ENCODE measurements around the gene LPP.
A peak's percentile ranks its signal among the peaks of the same experiment; 100 is the strongest.

Gene LPP

DNA sequence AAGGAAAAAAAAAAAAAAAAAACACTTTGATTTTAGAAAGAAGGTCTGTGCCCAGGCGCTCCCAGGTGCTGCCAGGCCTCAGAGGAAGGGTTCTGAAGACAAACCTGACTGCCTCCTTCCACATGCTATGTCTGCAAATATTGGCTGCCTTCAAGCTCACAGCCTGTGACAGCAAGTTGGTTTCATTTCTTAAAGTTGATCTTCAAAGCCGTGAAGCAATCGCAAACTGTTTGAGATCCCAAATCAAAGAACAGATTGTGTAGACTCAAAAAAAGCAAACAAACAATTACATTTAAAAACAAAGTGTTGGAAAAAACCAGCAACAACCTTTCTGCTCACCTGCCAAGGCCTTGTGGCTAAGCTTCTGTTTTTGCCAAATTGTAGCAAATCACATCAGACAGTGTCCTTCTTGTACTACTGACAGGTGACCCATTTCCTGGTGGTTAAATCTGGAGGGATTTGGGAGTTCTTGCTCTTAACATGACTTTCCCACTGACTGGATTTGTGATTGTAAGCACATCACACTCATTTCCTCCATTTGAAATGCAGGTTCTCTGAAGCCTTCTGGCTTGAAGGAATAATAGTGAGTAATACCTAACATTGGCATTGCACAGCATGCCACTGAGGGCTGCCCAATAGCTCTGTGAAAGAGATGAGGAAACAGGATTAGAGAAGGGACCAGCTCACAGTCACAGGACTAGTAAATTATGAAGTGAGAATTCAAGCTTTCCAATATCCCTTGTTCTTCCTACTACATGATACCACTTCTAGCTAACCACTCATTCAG is 502.4 kb downstream of the LPP start:
- no peaks in the 10 kb centered on the region for H3K79me2 ChIP-seq (ENCODE audit: insufficient read depth, low read length)
- TF ChIP-seq, protein P1, sequence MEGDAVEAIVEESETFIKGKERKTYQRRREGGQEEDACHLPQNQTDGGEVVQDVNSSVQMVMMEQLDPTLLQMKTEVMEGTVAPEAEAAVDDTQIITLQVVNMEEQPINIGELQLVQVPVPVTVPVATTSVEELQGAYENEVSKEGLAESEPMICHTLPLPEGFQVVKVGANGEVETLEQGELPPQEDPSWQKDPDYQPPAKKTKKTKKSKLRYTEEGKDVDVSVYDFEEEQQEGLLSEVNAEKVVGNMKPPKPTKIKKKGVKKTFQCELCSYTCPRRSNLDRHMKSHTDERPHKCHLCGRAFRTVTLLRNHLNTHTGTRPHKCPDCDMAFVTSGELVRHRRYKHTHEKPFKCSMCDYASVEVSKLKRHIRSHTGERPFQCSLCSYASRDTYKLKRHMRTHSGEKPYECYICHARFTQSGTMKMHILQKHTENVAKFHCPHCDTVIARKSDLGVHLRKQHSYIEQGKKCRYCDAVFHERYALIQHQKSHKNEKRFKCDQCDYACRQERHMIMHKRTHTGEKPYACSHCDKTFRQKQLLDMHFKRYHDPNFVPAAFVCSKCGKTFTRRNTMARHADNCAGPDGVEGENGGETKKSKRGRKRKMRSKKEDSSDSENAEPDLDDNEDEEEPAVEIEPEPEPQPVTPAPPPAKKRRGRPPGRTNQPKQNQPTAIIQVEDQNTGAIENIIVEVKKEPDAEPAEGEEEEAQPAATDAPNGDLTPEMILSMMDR (IDR thresholded peaks at IDR 0.05; ENCODE audit: borderline replicate concordance, extremely low read depth, low read length, poor library complexity, severe bottlenecking), result no peak
- TF ChIP-seq EZH2 (IDR thresholded peaks at IDR 0.05; ENCODE audit: borderline replicate concordance, low read depth, low read length, severe bottlenecking), result no peak
- no peak overlapping the region for H3K9ac ChIP-seq (ENCODE audit: low read depth, low read length)
- no peaks in the 10 kb centered on the region for H3K4me1 ChIP-seq (ENCODE audit: insufficient read depth, low read length)
- no peaks in the 10 kb centered on the region for H3K36me3 ChIP-seq (ENCODE audit: insufficient read depth, low read length)
- no peaks in the 10 kb centered on the region for H3K27me3 ChIP-seq (ENCODE audit: insufficient read depth, low read length, poor library complexity)
- no peak overlapping the region for H3K4me3 ChIP-seq (ENCODE audit: low read depth in 1 of 2, low read length in 2 of 2)
- peak; percentile 48; the same call in 1 of the 3 replicates for ATAC-seq (ENCODE audit: insufficient read depth, low read depth)
- no peak overlapping the region for H2AFZ ChIP-seq (ENCODE audit: low read depth, low read length)
- DNase-seq, result no peak
- H3K4me2 ChIP-seq (ENCODE audit: insufficient read depth, low read length), result no peak overlapping the region
- H4K20me1 ChIP-seq (ENCODE audit: insufficient read depth, low read length), result no peaks in the 10 kb centered on the region
- H3K9me3 ChIP-seq (ENCODE audit: insufficient read depth, low read length, severe bottlenecking), result no peaks in the 10 kb centered on the region
- no peak overlapping the region for H3K27ac ChIP-seq (ENCODE audit: low read length)

DNA sequence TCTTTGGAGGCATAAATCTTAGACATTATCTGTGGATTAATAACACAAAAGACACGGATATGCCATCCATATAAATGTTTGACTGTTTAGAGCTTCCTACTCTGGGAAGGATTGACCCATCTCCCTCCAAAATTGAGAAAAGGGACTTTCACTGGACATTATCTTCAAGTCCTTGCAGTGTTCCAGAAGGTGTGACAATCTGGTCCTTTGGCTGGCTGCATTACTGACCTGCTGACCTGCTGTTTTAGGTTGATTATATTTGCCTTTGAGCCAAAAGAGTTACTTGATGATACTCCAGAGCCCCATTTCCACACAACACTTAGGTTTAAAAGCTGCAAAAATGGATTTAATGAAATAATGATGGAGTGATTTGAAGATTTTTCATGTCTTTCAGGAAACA is 504.6 kb downstream of the LPP start:
- ATAC-seq (ENCODE audit: insufficient read depth, low read depth) (no peak), DNase-seq (no peak)
- Histone ChIP-seq H3K4me2 (ENCODE audit: insufficient read depth, low read length) (no peak overlapping the region), H3K27me3 (ENCODE audit: insufficient read depth, low read length, poor library complexity) (no peaks in the 10 kb centered on the region), H3K4me3 (ENCODE audit: low read depth in 1 of 2, low read length in 2 of 2) (no peak overlapping the region), H3K4me1 (ENCODE audit: insufficient read depth, low read length) (no peaks in the 10 kb centered on the region), H3K79me2 (ENCODE audit: insufficient read depth, low read length) (no peaks in the 10 kb centered on the region), H3K9me3 (ENCODE audit: insufficient read depth, low read length, severe bottlenecking) (no peaks in the 10 kb centered on the region), H3K9ac (ENCODE audit: low read depth, low read length) (no peak overlapping the region), H3K27ac (ENCODE audit: low read length) (no peak overlapping the region), H4K20me1 (ENCODE audit: insufficient read depth, low read length) (no peaks in the 10 kb centered on the region), H2AFZ (ENCODE audit: low read depth, low read length) (no peak overlapping the region), H3K36me3 (ENCODE audit: insufficient read depth, low read length) (no peaks in the 10 kb centered on the region)
- no peak for TF ChIP-seq EZH2 (IDR thresholded peaks at IDR 0.05; ENCODE audit: borderline replicate concordance, low read depth, low read length, severe bottlenecking)
- TF ChIP-seq, protein P1 (IDR thresholded peaks at IDR 0.05; ENCODE audit: borderline replicate concordance, extremely low read depth, low read length, poor library complexity, severe bottlenecking), result no peak

DNA sequence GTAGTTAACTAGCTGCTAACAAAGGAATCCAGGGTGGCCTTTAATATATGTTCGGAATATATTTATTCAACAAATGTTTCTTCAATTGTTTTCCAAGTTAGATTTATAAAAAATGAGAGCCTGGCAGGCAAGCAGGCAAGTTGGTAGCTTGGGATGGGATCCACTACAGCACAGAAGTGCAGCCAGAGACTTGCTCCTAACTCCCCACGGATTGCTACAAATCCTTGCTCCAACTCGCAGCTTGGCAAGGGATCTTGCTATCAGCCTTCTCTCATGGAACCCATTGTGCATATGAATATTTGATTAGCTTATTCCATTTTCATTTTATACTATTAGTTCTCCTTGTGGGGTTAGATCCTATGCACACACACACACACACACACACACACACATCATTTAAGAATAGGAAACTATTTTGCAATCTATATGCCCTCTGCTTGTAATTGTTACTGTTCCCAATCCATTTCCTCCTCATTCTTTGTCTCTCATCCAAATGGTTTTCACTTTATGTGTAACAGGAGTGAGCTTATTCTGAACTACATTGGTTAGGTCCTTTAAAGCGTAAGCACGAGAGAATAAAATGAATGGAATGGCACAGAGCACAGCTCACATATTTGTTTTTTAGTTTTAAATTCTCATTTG is 505.6 kb downstream of the LPP start:
- no peak for DNase-seq
- Histone ChIP-seq H3K9ac (ENCODE audit: low read depth, low read length) (no peak overlapping the region), H3K4me3 (ENCODE audit: low read depth in 1 of 2, low read length in 2 of 2) (no peak overlapping the region), H3K79me2 (ENCODE audit: insufficient read depth, low read length) (no peaks in the 10 kb centered on the region), H3K27ac (ENCODE audit: low read length) (no peak overlapping the region), H3K4me1 (ENCODE audit: insufficient read depth, low read length) (no peaks in the 10 kb centered on the region), H3K36me3 (ENCODE audit: insufficient read depth, low read length) (no peaks in the 10 kb centered on the region), H3K9me3 (ENCODE audit: insufficient read depth, low read length, severe bottlenecking) (no peaks in the 10 kb centered on the region), H3K27me3 (ENCODE audit: insufficient read depth, low read length, poor library complexity) (no peaks in the 10 kb centered on the region), H3K4me2 (ENCODE audit: insufficient read depth, low read length) (no peak overlapping the region), H2AFZ (ENCODE audit: low read depth, low read length) (no peak overlapping the region), H4K20me1 (ENCODE audit: insufficient read depth, low read length) (no peaks in the 10 kb centered on the region)
- ATAC-seq (ENCODE audit: insufficient read depth, low read depth), result no peak
- TF ChIP-seq, protein P1 (IDR thresholded peaks at IDR 0.05; ENCODE audit: borderline replicate concordance, extremely low read depth, low read length, poor library complexity, severe bottlenecking), result no peak
- no peak for TF ChIP-seq EZH2 (IDR thresholded peaks at IDR 0.05; ENCODE audit: borderline replicate concordance, low read depth, low read length, severe bottlenecking)

Data from DND-41 (cell line).